ENCODE measurements around the gene ABCA7.

The ABCA7 gene

GRCh38 chr19:1039646-1040475, at the start of gene ABCA7:
TSS of gene ABCA7 (plus strand) at chr19:1040107. CDS start at chr19:1041362, 1,255 bp downstream.
- peak; percentile 98 for DNase-seq

- DNase-seq, result no peak
These were observed 49.8 kb upstream of the ABCA7 start for GRCh38 chr19:990119-990571.

- DNase-seq, result no peak
These were observed 49.2 kb upstream of the ABCA7 start for GRCh38 chr19:990746-991145.

GRCh38 chr19:991174-991931, 48.6 kb upstream of the ABCA7 start:
- no peak for DNase-seq

GRCh38 chr19:991932-992669, 47.8 kb upstream of the ABCA7 start:
- no peak for DNase-seq

GRCh38 chr19:992670-993055, 47.2 kb upstream of the ABCA7 start:
- DNase-seq, result no peak

GRCh38 chr19:993361-993830, 46.5 kb upstream of the ABCA7 start:
- DNase-seq, result no peak

GRCh38 chr19:993831-994393, 46.0 kb upstream of the ABCA7 start:
- no peak for DNase-seq

- DNase-seq, result no peak
These were observed 45.4 kb upstream of the ABCA7 start for GRCh38 chr19:994516-994915.

- DNase-seq, result peak; percentile 80
These were observed 44.7 kb upstream of the ABCA7 start for GRCh38 chr19:995051-995827.

GRCh38 chr19:996051-996838, 43.7 kb upstream of the ABCA7 start:
- peak; percentile 79 for DNase-seq

- no peak for DNase-seq
These were observed 41.8 kb upstream of the ABCA7 start for GRCh38 chr19:998064-998463.

GRCh38 chr19:999379-999719, 40.6 kb upstream of the ABCA7 start:
- no peak for DNase-seq

GRCh38 chr19:1000095-1000494, 39.8 kb upstream of the ABCA7 start, which contains the start of gene GRIN3B:
TSS of gene GRIN3B (plus strand) at chr19:1000419. CDS start at chr19:1000438, 19 bp downstream.
- DNase-seq, result peak; percentile 5

- no peak for DNase-seq
These were observed 39.0 kb upstream of the ABCA7 start for GRCh38 chr19:1000591-1001537.

GRCh38 chr19:1001538-1002166, 38.3 kb upstream of the ABCA7 start:
- peak; percentile 9 for DNase-seq

GRCh38 chr19:1002600-1002999, 37.3 kb upstream of the ABCA7 start:
- DNase-seq, result no peak

GRCh38 chr19:1003283-1003682, 36.6 kb upstream of the ABCA7 start:
- no peak for DNase-seq

GRCh38 chr19:1004204-1004802, 35.6 kb upstream of the ABCA7 start:
- DNase-seq, result no peak

All from DMS79 treated with DMSO at 0.1 percent for 48 hours (cell line).